Right lobe of liver (tissue), 6 donors: ENCODE measurements around the gene CSAG2. TPM values are rescaled to one million over a fixed set of nuclear protein-coding genes. Genes with fewer than 3 reads are reported as not detected.

Experiments
- ATAC-seq, 4 donors: fragments of 200-7000 bp; cut with Tn5 transposase; one replicate each; pipeline ENCODE4 v1.9.1; 2020; ENCODE audit warnings: mild to moderate bottlenecking in 4 of 4, moderate library complexity in 4 of 4
- DNase-seq, 3 donors: peaks; one replicate each; pipeline ENCODE4 v3.0.0-alpha.2; 2020
- H3K27ac ChIP-seq, 3 donors: fragments of 200-600 bp; one replicate each; pipeline ENCODE4 v1.8.0; 2022
- H3K27me3 ChIP-seq, 2 donors: fragments of 200-600 bp; one replicate each; pipeline ENCODE4 v1.8.0; 2022
- H3K36me3 ChIP-seq, 4 donors: fragments of 200-600 bp; sonication (generic) in 1 of 4; one replicate each; pipeline versions ENCODE4 v1.5.1 to v1.8.0; 2017 to 2022; ENCODE audit warnings: control low read depth in 1 of 4
- H3K4me1 ChIP-seq, 4 donors: fragments of 200-600 bp; sonication (generic) in 1 of 4; one replicate each; pipeline versions ENCODE4 v1.5.1 to v1.8.0; 2017 to 2022; ENCODE audit warnings: control low read depth in 1 of 4
- H3K4me3 ChIP-seq, 3 donors: fragments of 200-600 bp; one replicate each; pipeline ENCODE4 v1.8.0; 2022
- H3K9me3 ChIP-seq, 4 donors: fragments of 200-600 bp; sonication (generic) in 1 of 4; one replicate each; pipeline versions ENCODE4 v1.5.1 to v1.8.0; 2017 to 2022; ENCODE audit warnings: control low read depth in 1 of 4
- CTCF ChIP-seq, 4 donors: fragments of 200-600 bp in 3 of 4; fragments of 450-650 bp in 1 of 4; IDR thresholded peaks; one replicate each; pipeline versions ENCODE4 v1.5.1 to v1.8.0; 2016 to 2022; ENCODE audit warnings: antibody characterized with exemption in 4 of 4, mild to moderate bottlenecking in 2 of 4
- POLR2A ChIP-seq: fragments of 450-650 bp; IDR thresholded peaks from one replicate; pipeline ENCODE4 v1.6.1; 2017; ENCODE audit warnings: antibody characterized with exemption, mild to moderate bottlenecking
- WGBS: methylation state at CpG from one replicate; pipeline ENCODE4 v1.1.6; 2018; ENCODE audit warnings: low coverage, low lambda C conversion rate; ENCODE audit not compliant: insufficient coverage; ENCODE audit errors: missing lambda C conversion rate; 5-methylcytosine and 5-hydroxymethylcytosine counted together
- intact Hi-C, 2 donors: fragments of 100-400 bp; cut with DNase I; formaldehyde crosslinking; loops; one replicate each; pipeline versions ENCODE4 v1.11.2 to v1.14.1; 2022
- total RNA-seq, 6 experiments: library from RNA; depleted of rRNA in 2 of 6; stranded (reverse); fragments of >200 nt in 2 of 6; fragmentation: NEBNext Ultra II Directional in 3 of 6; extraction: Animal tissue kit (Norgen Biotek cat#: 25700) in 3 of 6; gene quantifications; one replicate each; pipeline versions ENCODE4 v1.1.0 to v1.2.4, GENCODE V29; 2016 to 2023
- donor health status: DM: no; HTN: yes; CAD: no.
- donor health status: DM: no; HTN: no; CAD: no.
- donor health status: DM: no; HTN: no; CAD: no.
- donor health status: DM: no; HTN: yes; CAD: no.
- donor health status: DM: no; HTN: yes; CAD: no.

CSAG2 gene
- total RNA-seq, 6 experiments from 2014 or later: not detected

DNA sequence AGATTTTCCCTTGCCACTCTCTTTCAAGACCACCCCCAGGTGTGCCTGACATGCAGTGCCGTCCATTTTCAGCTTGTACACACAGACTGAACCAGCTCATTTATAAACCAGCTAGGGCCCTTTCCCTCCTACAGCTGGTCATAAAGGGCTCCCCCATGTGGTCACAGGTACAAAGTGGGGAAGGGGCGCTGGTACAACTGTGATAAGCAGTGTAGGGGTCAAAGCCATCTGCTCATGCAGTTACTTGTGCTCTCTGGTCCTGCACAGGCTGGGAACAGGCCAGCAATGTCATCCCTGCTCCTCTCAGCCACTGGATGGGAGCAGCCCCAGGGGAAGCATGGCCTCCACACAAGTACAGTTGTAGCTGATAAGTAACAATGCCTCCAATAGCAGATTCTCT is 50.8 kb downstream of the CSAG2 start:
- H3K27me3 ChIP-seq: no peaks in the 10 kb centered on the region
- DNase-seq (no peak), ATAC-seq (no peak)
- WGBS: 52% methylated on average over 2 of the region's 2 CpGs
- H3K4me3 ChIP-seq: no peak overlapping the region
- no peaks in the 10 kb centered on the region for H3K4me1 ChIP-seq
- no peak for TF ChIP-seq CTCF (IDR thresholded peaks at IDR 0.05)
- TF ChIP-seq POLR2A: no peak
- no peak overlapping the region for H3K27ac ChIP-seq
- no peaks in the 10 kb centered on the region for H3K36me3 ChIP-seq
- no peaks in the 10 kb centered on the region for H3K9me3 ChIP-seq
- intact Hi-C loops: no loop called here

Other genes with a start within 250 kb of the CSAG2 start
- gene GABRQ, start 71.4 kb downstream of the CSAG2 start, total RNA-seq: not detected
- not detected for gene MAGEA3, start 10.5 kb downstream of the CSAG2 start, total RNA-seq
- not detected for gene MAGEA2B, start 5.4 kb upstream of the CSAG2 start, total RNA-seq
- not detected for gene CSAG1, start 24.4 kb upstream of the CSAG2 start, total RNA-seq
- gene MAGEA12, start 24.5 kb upstream of the CSAG2 start, total RNA-seq: not detected
- not detected for gene MAGEA2, start 44.6 kb upstream of the CSAG2 start, total RNA-seq
- not detected for gene CSAG3, start 49.9 kb upstream of the CSAG2 start, total RNA-seq
- not detected for gene MAGEA6, start 60.4 kb upstream of the CSAG2 start, total RNA-seq
- gene CETN2, start 121.5 kb upstream of the CSAG2 start, total RNA-seq: 10 to 100 TPM in 5 of 6 experiments, 1 to 10 TPM in 1; 8.4 to 11.4 (median 10.9) TPM
- gene NSDHL, start 121.8 kb upstream of the CSAG2 start, total RNA-seq: 10 to 100 TPM; 16.1 to 38.2 (median 20.9) TPM
- gene ZNF185, start 188.8 kb upstream of the CSAG2 start, total RNA-seq: 1 to 10 TPM in 1 of 6 experiments, under 1 TPM in 5; 0.61 to 1.7 (median 0.83) TPM